HepG2 (cell line): ENCODE results near the gene S100A16. TPM values are rescaled to one million over a fixed set of nuclear protein-coding genes. Genes with fewer than 3 reads are reported as not detected.

Source experiments
- FOXA3 ChIP-seq: IDR thresholded peaks from 2 replicates; pipeline ENCODE4 v1.6.1; 2016; ENCODE audit warnings: missing genetic modification reagents, missing compliant biosample characterization
- GATA4 ChIP-seq: sonication (generic); IDR thresholded peaks from 2 replicates; pipeline ENCODE4 v1.6.1; 2016; ENCODE audit warnings: antibody characterized with exemption, low read depth, borderline replicate concordance
- KDM1A ChIP-seq: IDR thresholded peaks from 2 replicates; pipeline ENCODE4 v1.6.1; 2016; ENCODE audit warnings: missing compliant biosample characterization
- KDM2A ChIP-seq: sonication (generic); formaldehyde crosslinking; IDR thresholded peaks from 2 replicates; pipeline ENCODE4 v1.4.0; 2020; ENCODE audit warnings: low read depth, missing genetic modification reagents, borderline replicate concordance
- POGZ ChIP-seq: sonication (generic); formaldehyde crosslinking; IDR thresholded peaks from 2 replicates; pipeline ENCODE4 v1.4.0; 2020; ENCODE audit warnings: mild to moderate bottlenecking, missing genetic modification reagents
- RFXAP ChIP-seq: sonication (generic); formaldehyde crosslinking; IDR thresholded peaks from 2 replicates; pipeline ENCODE4 v1.4.0; 2020; ENCODE audit warnings: missing genetic modification reagents, borderline replicate concordance
- ZC3H13 ChIP-seq: sonication (generic); formaldehyde crosslinking; IDR thresholded peaks from 2 replicates; pipeline ENCODE4 v1.8.1; 2023; ENCODE audit warnings: mild to moderate bottlenecking, missing genetic modification reagents, moderate library complexity
- ZC3H4 ChIP-seq: sonication (generic); formaldehyde crosslinking; IDR thresholded peaks from 2 replicates; pipeline ENCODE4 v1.4.0; 2020; ENCODE audit warnings: missing genetic modification reagents, borderline replicate concordance
- ZMYM3 ChIP-seq: sonication (generic); formaldehyde crosslinking; IDR thresholded peaks from 2 replicates; pipeline ENCODE4 v1.5.1; 2020; ENCODE audit warnings: mild to moderate bottlenecking, missing genetic modification reagents
- ZNF335 ChIP-seq: sonication (generic); formaldehyde crosslinking; IDR thresholded peaks from 2 replicates; pipeline ENCODE4 v1.4.0; 2020; ENCODE audit warnings: missing genetic modification reagents
- ZNF550 ChIP-seq: sonication (generic); formaldehyde crosslinking; IDR thresholded peaks from 2 replicates; pipeline ENCODE4 v1.4.0; 2020; ENCODE audit warnings: mild to moderate bottlenecking, missing genetic modification reagents, borderline replicate concordance
- polyA plus RNA-seq, 8 experiments: library from polyadenylated mRNA; depleted of rRNA in 3 of 8; stranded (reverse) in 7 of 8; unstranded in 1 of 8; fragments of >200 nt; fragmentation: Illumina TruSeq in 4 of 8; extraction: Trizol in 4 of 8; gene quantifications; 2 replicates each; pipeline versions ENCODE4 v1.2.1 to v1.2.3, GENCODE V29; 2011 to 2016; ENCODE audit warnings: low read depth in 4 of 8, missing spikeins in 1 of 8, mixed read lengths in 1 of 8; ENCODE audit not compliant: insufficient read depth in 1 of 8
- total RNA-seq, 5 experiments: library from RNA; depleted of rRNA; stranded (reverse); fragments of >200 nt; fragmentation: Illumina TruSeq; extraction: Trizol; gene quantifications; 2 replicates each; pipeline ENCODE4 v1.2.3, GENCODE V29; 2016; ENCODE audit warnings: low read depth in 1 of 5
- TF ChIP-seq, protein P1 (sequence below): sonication (generic); formaldehyde crosslinking; IDR thresholded peaks from 2 replicates; pipeline ENCODE4 v1.4.0; 2020; ENCODE audit warnings: missing genetic modification reagents
- TF ChIP-seq, protein P2 (sequence below), 2 experiments: fragments of 450-650 bp in 1 of 2; sonication (generic) in 1 of 2; formaldehyde crosslinking in 1 of 2; IDR thresholded peaks; 2 replicates each; pipeline versions ENCODE4 v1.6.1 to v1.8.0; 2016 to 2022; ENCODE audit warnings: antibody characterized with exemption in 1 of 2, mild to moderate bottlenecking in 1 of 2, missing genetic modification reagents in 1 of 2
- TF ChIP-seq, protein P3 (sequence below): fragments of 450-650 bp; IDR thresholded peaks from 2 replicates; pipeline ENCODE4 v1.6.1; 2017; ENCODE audit warnings: mild to moderate bottlenecking
- TF ChIP-seq, protein P4 (sequence below): sonication (generic); formaldehyde crosslinking; conservative IDR thresholded peaks from 2 replicates; pipeline ENCODE4 v1.4.0; 2020; ENCODE audit warnings: missing genetic modification reagents

S100A16 gene
- total and polyA plus RNA-seq, 2 of the 13 experiments (the other 11 are each of a cell fraction or from before 2014, with no cell fraction given) = 46.0 to 195 TPM

DNA sequence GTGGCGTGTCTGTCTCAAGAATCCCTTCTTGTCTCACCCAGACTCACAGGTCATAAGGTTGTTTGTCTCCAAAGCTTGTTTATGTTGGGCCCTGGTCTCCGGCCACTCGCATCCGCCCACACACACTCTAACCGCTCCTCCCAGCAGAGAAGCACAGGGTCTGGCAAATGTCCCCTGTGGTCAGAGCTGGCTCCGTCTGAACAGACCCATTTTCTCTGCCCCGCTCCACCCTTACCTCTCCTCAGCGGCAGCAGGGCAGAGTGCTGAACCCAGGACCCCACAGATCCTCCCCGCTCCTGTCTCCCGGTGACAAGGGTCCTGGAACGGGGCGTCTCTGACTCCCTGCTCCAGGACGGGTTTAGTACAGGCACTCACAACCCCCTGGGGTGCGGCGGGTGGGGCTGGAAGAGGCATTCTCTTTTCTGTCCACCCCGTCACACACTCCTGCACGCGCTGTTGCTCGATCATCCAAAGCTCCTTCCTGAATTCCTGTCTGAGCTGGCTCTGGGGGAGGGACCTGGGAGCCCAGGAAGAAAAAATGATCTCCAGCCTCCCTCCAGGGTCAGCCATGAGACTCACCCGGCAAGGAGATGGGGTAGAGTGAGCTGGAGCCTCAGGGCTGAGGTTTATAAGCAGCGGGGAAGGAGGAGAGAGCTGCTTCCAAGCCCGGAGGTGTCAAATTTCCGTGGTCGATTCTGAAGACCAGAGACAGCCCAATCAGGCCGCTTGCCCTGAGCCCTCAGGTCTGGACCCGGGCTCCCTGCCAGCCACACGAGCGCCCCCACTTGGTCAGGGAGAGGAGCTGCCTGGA lies 14.2 kb upstream of the S100A16 start, which contains the start of gene S100A13 (continued):
- TF ChIP-seq, protein P1, sequence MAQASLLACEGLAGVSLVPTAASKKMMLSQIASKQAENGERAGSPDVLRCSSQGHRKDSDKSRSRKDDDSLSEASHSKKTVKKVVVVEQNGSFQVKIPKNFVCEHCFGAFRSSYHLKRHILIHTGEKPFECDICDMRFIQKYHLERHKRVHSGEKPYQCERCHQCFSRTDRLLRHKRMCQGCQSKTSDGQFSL (CRISPR knock-in tag) = no peak
- TF ChIP-seq ZC3H13 (no peak), GATA4 (no peak), KDM2A (CRISPR knock-in tag) (peak; percentile 32; the same call in 1 of the 2 replicates), ZNF335 (CRISPR knock-in tag) (0 out of 2 replicates have a peak, but pooled peaks have one; percentile 35), POGZ (CRISPR knock-in tag) (0 out of 2 replicates have a peak, but pooled peaks have one; percentile 31), ZNF550 (CRISPR knock-in tag) (no peak), KDM1A (CRISPR knock-in tag) (no peak), RFXAP (CRISPR knock-in tag) (no peak), ZMYM3 (CRISPR knock-in tag) (no peak), FOXA3 (CRISPR knock-in tag) (0 out of 2 replicates have a peak, but pooled peaks have one; percentile 12), ZC3H4 (no peak)
- TF ChIP-seq, protein P2, sequence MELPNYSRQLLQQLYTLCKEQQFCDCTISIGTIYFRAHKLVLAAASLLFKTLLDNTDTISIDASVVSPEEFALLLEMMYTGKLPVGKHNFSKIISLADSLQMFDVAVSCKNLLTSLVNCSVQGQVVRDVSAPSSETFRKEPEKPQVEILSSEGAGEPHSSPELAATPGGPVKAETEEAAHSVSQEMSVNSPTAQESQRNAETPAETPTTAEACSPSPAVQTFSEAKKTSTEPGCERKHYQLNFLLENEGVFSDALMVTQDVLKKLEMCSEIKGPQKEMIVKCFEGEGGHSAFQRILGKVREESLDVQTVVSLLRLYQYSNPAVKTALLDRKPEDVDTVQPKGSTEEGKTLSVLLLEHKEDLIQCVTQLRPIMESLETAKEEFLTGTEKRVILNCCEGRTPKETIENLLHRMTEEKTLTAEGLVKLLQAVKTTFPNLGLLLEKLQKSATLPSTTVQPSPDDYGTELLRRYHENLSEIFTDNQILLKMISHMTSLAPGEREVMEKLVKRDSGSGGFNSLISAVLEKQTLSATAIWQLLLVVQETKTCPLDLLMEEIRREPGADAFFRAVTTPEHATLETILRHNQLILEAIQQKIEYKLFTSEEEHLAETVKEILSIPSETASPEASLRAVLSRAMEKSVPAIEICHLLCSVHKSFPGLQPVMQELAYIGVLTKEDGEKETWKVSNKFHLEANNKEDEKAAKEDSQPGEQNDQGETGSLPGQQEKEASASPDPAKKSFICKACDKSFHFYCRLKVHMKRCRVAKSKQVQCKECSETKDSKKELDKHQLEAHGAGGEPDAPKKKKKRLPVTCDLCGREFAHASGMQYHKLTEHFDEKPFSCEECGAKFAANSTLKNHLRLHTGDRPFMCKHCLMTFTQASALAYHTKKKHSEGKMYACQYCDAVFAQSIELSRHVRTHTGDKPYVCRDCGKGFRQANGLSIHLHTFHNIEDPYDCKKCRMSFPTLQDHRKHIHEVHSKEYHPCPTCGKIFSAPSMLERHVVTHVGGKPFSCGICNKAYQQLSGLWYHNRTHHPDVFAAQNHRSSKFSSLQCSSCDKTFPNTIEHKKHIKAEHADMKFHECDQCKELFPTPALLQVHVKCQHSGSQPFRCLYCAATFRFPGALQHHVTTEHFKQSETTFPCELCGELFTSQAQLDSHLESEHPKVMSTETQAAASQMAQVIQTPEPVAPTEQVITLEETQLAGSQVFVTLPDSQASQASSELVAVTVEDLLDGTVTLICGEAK (IDR thresholded peaks at IDR 0.05) = no peak
- TF ChIP-seq, protein P2 (CRISPR knock-in tag; IDR thresholded peaks at IDR 0.05) = no peak
- TF ChIP-seq, protein P3, sequence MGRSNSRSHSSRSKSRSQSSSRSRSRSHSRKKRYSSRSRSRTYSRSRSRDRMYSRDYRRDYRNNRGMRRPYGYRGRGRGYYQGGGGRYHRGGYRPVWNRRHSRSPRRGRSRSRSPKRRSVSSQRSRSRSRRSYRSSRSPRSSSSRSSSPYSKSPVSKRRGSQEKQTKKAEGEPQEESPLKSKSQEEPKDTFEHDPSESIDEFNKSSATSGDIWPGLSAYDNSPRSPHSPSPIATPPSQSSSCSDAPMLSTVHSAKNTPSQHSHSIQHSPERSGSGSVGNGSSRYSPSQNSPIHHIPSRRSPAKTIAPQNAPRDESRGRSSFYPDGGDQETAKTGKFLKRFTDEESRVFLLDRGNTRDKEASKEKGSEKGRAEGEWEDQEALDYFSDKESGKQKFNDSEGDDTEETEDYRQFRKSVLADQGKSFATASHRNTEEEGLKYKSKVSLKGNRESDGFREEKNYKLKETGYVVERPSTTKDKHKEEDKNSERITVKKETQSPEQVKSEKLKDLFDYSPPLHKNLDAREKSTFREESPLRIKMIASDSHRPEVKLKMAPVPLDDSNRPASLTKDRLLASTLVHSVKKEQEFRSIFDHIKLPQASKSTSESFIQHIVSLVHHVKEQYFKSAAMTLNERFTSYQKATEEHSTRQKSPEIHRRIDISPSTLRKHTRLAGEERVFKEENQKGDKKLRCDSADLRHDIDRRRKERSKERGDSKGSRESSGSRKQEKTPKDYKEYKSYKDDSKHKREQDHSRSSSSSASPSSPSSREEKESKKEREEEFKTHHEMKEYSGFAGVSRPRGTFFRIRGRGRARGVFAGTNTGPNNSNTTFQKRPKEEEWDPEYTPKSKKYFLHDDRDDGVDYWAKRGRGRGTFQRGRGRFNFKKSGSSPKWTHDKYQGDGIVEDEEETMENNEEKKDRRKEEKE = no peak
- TF ChIP-seq, protein P4, sequence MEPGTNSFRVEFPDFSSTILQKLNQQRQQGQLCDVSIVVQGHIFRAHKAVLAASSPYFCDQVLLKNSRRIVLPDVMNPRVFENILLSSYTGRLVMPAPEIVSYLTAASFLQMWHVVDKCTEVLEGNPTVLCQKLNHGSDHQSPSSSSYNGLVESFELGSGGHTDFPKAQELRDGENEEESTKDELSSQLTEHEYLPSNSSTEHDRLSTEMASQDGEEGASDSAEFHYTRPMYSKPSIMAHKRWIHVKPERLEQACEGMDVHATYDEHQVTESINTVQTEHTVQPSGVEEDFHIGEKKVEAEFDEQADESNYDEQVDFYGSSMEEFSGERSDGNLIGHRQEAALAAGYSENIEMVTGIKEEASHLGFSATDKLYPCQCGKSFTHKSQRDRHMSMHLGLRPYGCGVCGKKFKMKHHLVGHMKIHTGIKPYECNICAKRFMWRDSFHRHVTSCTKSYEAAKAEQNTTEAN = no peak
